ENCODE results near the gene BTG3. TPM values are rescaled to one million over a fixed set of nuclear protein-coding genes. Genes with fewer than 3 reads are reported as not detected.

BTG3 gene
- total and polyA plus RNA-seq, 10 of the 15 experiments (the other 5 are each of a cell fraction or from before 2014, with no cell fraction given): 15.7 to 74.4 (median 34.8) TPM

DNA sequence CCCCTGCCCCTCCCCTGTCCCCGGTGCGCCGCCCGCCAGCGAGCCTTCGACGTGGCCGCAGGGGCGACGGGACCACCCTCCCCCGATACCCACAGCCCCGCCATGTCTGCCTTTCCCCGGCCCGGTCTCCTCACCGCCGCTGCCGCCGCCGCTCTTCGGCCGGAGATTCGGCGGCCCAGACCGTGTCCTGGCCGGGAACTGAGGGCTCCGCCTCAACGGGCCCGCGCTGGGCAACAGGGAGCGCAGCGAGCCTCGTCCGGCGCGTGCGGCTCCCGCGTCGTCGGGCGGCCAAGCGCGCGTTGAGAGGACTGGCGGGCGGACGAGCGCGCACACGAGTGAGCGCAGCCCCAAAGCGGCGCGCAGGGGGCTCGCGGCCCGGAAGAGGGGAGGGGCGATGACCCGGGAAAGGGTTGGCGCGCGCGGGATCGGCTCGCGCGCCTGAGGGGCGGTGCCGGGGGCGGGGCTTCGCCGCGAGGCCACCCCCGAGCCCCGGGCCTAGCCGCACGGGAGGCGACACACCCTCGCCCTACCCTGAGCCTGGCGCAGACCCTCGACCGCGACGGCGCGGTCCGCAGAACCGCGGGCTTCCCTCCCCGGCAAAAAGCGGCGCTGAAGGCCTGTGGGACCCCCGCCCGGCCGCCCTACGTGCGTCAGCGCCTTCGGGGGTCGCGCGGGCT lies at the start of gene BTG3 (continued):
- TF ChIP-seq, protein P1, sequence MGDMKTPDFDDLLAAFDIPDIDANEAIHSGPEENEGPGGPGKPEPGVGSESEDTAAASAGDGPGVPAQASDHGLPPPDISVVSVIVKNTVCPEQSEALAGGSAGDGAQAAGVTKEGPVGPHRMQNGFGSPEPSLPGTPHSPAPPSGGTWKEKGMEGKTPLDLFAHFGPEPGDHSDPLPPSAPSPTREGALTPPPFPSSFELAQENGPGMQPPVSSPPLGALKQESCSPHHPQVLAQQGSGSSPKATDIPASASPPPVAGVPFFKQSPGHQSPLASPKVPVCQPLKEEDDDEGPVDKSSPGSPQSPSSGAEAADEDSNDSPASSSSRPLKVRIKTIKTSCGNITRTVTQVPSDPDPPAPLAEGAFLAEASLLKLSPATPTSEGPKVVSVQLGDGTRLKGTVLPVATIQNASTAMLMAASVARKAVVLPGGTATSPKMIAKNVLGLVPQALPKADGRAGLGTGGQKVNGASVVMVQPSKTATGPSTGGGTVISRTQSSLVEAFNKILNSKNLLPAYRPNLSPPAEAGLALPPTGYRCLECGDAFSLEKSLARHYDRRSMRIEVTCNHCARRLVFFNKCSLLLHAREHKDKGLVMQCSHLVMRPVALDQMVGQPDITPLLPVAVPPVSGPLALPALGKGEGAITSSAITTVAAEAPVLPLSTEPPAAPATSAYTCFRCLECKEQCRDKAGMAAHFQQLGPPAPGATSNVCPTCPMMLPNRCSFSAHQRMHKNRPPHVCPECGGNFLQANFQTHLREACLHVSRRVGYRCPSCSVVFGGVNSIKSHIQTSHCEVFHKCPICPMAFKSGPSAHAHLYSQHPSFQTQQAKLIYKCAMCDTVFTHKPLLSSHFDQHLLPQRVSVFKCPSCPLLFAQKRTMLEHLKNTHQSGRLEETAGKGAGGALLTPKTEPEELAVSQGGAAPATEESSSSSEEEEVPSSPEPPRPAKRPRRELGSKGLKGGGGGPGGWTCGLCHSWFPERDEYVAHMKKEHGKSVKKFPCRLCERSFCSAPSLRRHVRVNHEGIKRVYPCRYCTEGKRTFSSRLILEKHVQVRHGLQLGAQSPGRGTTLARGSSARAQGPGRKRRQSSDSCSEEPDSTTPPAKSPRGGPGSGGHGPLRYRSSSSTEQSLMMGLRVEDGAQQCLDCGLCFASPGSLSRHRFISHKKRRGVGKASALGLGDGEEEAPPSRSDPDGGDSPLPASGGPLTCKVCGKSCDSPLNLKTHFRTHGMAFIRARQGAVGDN (IDR thresholded peaks at IDR 0.05): peak; percentile 86
- TF ChIP-seq NR2F1 (conservative IDR thresholded peaks at IDR 0.05) (peak; percentile 51; the same call in 1 of the 2 replicates), GABPA (IDR thresholded peaks at IDR 0.05; ENCODE audit: low read depth) (no peak), IKZF1 (conservative IDR thresholded peaks at IDR 0.05) (peak; percentile 79), BRCA1 (IDR thresholded peaks at IDR 0.05; ENCODE audit: low read depth, low read length) (no peak), KLF5 (IDR thresholded peaks at IDR 0.05; ENCODE audit: partially characterized antibody) (no peak), MYB (IDR thresholded peaks at IDR 0.05; ENCODE audit: borderline replicate concordance, low read depth, low read length) (no peak), FOS (IDR thresholded peaks at IDR 0.05; ENCODE audit: borderline replicate concordance, extremely low read depth, insufficient read length) (no peak), POLR2AphosphoS2 (IDR thresholded peaks at IDR 0.05; ENCODE audit: low read depth, low read length) (peak; percentile 72; the same call in 1 of the 2 replicates), POU2F2 (IDR thresholded peaks at IDR 0.05; ENCODE audit: borderline replicate concordance, low read depth, low read length) (0 out of 3 replicates have a peak, but pooled peaks have one; percentile 24), SP1 (IDR thresholded peaks at IDR 0.05; ENCODE audit: low read depth, low read length) (no peak), ATF7 (IDR thresholded peaks at IDR 0.05; ENCODE audit: low read depth) (no peak), PAX8 (IDR thresholded peaks at IDR 0.05) (no peak), CHD2 (IDR thresholded peaks at IDR 0.05; ENCODE audit: borderline replicate concordance, low read depth, low read length) (no peak), GATAD2B (conservative IDR thresholded peaks at IDR 0.05; ENCODE audit: low read depth) (peak; percentile 69; the same call in 1 of the 2 replicates), BACH1 (IDR thresholded peaks at IDR 0.05; ENCODE audit: borderline replicate concordance) (peak; percentile 82; the same call in 1 of the 2 replicates), SMAD1 (IDR thresholded peaks at IDR 0.05; ENCODE audit: low read depth, partially characterized antibody) (no peak), ZZZ3 (IDR thresholded peaks at IDR 0.05; ENCODE audit: control insufficient read depth, insufficient read length, low read depth) (no peak), ZNF622 (IDR thresholded peaks at IDR 0.05) (no peak), KDM1A (IDR thresholded peaks at IDR 0.05; ENCODE audit: borderline replicate concordance) (no peak), HDGF (IDR thresholded peaks at IDR 0.05) (no peak), SUZ12 (IDR thresholded peaks at IDR 0.05; ENCODE audit: unreplicated experiment) (no peak), TAF1 (IDR thresholded peaks at IDR 0.05; ENCODE audit: borderline replicate concordance, low read depth, low read length) (peak; percentile 83), ZNF217 (IDR thresholded peaks at IDR 0.05) (peak; percentile 26; the same call in 1 of the 2 replicates)
- TF ChIP-seq, protein P2, sequence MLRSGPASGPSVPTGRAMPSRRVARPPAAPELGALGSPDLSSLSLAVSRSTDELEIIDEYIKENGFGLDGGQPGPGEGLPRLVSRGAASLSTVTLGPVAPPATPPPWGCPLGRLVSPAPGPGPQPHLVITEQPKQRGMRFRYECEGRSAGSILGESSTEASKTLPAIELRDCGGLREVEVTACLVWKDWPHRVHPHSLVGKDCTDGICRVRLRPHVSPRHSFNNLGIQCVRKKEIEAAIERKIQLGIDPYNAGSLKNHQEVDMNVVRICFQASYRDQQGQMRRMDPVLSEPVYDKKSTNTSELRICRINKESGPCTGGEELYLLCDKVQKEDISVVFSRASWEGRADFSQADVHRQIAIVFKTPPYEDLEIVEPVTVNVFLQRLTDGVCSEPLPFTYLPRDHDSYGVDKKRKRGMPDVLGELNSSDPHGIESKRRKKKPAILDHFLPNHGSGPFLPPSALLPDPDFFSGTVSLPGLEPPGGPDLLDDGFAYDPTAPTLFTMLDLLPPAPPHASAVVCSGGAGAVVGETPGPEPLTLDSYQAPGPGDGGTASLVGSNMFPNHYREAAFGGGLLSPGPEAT (IDR thresholded peaks at IDR 0.05; ENCODE audit: low read depth): no peak
- TF ChIP-seq, protein P3, sequence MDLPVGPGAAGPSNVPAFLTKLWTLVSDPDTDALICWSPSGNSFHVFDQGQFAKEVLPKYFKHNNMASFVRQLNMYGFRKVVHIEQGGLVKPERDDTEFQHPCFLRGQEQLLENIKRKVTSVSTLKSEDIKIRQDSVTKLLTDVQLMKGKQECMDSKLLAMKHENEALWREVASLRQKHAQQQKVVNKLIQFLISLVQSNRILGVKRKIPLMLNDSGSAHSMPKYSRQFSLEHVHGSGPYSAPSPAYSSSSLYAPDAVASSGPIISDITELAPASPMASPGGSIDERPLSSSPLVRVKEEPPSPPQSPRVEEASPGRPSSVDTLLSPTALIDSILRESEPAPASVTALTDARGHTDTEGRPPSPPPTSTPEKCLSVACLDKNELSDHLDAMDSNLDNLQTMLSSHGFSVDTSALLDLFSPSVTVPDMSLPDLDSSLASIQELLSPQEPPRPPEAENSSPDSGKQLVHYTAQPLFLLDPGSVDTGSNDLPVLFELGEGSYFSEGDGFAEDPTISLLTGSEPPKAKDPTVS (IDR thresholded peaks at IDR 0.05; ENCODE audit: low read depth, low read length): no peak

Data from GM12878 (cell line).